H1 (cell line): ENCODE data around the gene RNF187. TPM values are rescaled to one million over a fixed set of nuclear protein-coding genes. Genes with fewer than 3 reads are reported as not detected.

ENCODE experiments used
- CTCF ChIA-PET: fragments of 300-600 bp; sonication (Branson Sonifier 250); formaldehyde crosslinking; loops from one replicate; lab custom pipeline; 2021; ENCODE audit not compliant: partially characterized antibody; lab: Charles Lee
- POLR2A ChIA-PET: fragments of 300-600 bp; sonication (Branson Sonifier 250); formaldehyde crosslinking; loops from one replicate; lab custom pipeline; 2021; ENCODE audit warnings: inconsistent platforms; ENCODE audit not compliant: partially characterized antibody; lab: Charles Lee
- DNase-seq, 2 experiments: peaks; one replicate each; pipeline versions ENCODE4 v3.0.0 to v3.0.0-alpha.2; 2010 to 2022; ENCODE audit warnings: low spot score in 2 of 2, low read depth in 1 of 2, mixed read lengths in 1 of 2
- FAIRE-seq: peaks from 2 replicates; lab custom pipeline; 2011; peaks lifted over from hg19 to GRCh38; lab: Jason Lieb, UNC
- H2AFZ ChIP-seq: 2 replicates; pipeline ENCODE4 v1.8.1; 2012; ENCODE audit warnings: low read length, inconsistent platforms
- H2AK5ac ChIP-seq: 2 replicates; pipeline ENCODE4 v1.6.1; 2013; ENCODE audit warnings: low read depth, low read length
- H2BK120ac ChIP-seq: replicated peaks from 2 replicates; pipeline ENCODE3; 2013; ENCODE audit warnings: low read depth, low read length, inconsistent platforms
- H2BK12ac ChIP-seq: 2 replicates; pipeline ENCODE4 v1.6.1; 2013; ENCODE audit warnings: low read depth, low read length
- H2BK15ac ChIP-seq: 2 replicates; pipeline ENCODE4 v1.6.1; 2013; ENCODE audit warnings: low read length
- H2BK20ac ChIP-seq: 2 replicates; pipeline ENCODE4 v1.6.1; 2013; ENCODE audit warnings: low read length
- H2BK5ac ChIP-seq: 2 replicates; pipeline ENCODE4 v1.6.1; 2013; ENCODE audit warnings: low read depth, low read length
- H3K14ac ChIP-seq: 2 replicates; pipeline ENCODE4 v1.6.1; 2013; ENCODE audit warnings: inconsistent platforms; ENCODE audit not compliant: insufficient read length
- H3K18ac ChIP-seq: 2 replicates; pipeline ENCODE4 v1.6.1; 2013; ENCODE audit warnings: low read length; ENCODE audit errors: extremely low read depth
- H3K23ac ChIP-seq: 2 replicates; pipeline ENCODE4 v1.6.1; 2013; ENCODE audit warnings: inconsistent platforms; ENCODE audit not compliant: insufficient read length
- H3K23me2 ChIP-seq: 2 replicates; pipeline ENCODE4 v1.6.1; 2013; ENCODE audit warnings: low read depth, low read length
- H3K27ac ChIP-seq: 2 replicates; pipeline ENCODE4 v1.6.1; 2011; ENCODE audit warnings: low read depth, low read length, inconsistent platforms
- H3K27me3 ChIP-seq, 4 experiments: replicated peaks in 1 of 4; 1 replicate in 1 of 4; 2 replicates in 3 of 4; pipeline versions ENCODE4 v1.6.1 to v1.8.1; 2011 to 2013; ENCODE audit warnings: low read length in 3 of 4, mild to moderate bottlenecking in 3 of 4, inconsistent platforms in 2 of 4, mixed read lengths in 2 of 4, moderate library complexity in 1 of 4; ENCODE audit not compliant: control insufficient read depth in 3 of 4, insufficient read depth in 3 of 4; ENCODE audit errors: extremely low read depth in 1 of 4
- H3K36me3 ChIP-seq, 4 experiments: 2 replicates each; pipeline versions ENCODE4 v1.6.1 to v1.8.1; 2011 to 2013; ENCODE audit warnings: mild to moderate bottlenecking in 4 of 4, low read length in 3 of 4, moderate library complexity in 2 of 4, control low read depth in 1 of 4, inconsistent platforms in 1 of 4; ENCODE audit not compliant: insufficient read depth in 4 of 4, control insufficient read depth in 2 of 4
- H3K4ac ChIP-seq: replicated peaks from 2 replicates; pipeline ENCODE3; 2013; ENCODE audit warnings: low read length, low read depth, mixed read lengths, inconsistent platforms; ENCODE audit not compliant: insufficient read length
- H3K4me1 ChIP-seq, 4 experiments: replicated peaks in 1 of 4; 1 replicate in 1 of 4; 2 replicates in 3 of 4; pipeline versions ENCODE4 v1.6.1 to v1.8.1; 2011 to 2013; ENCODE audit warnings: low read length in 3 of 4, inconsistent platforms in 2 of 4, mixed read lengths in 1 of 4; ENCODE audit not compliant: insufficient read depth in 4 of 4, control insufficient read depth in 3 of 4
- H3K4me2 ChIP-seq, 2 experiments: 2 replicates each; pipeline versions ENCODE4 v1.6.1 to v1.8.1; 2011 to 2013; ENCODE audit warnings: low read depth in 2 of 2, low read length in 2 of 2, control low read depth in 1 of 2, inconsistent platforms in 1 of 2, mild to moderate bottlenecking in 1 of 2; ENCODE audit not compliant: insufficient read depth in 1 of 2
- H3K4me3 ChIP-seq, 4 experiments: fragments of 200-600, 300-600 bp in 1 of 4; sonication (generic), shearing (Covaris generic), sonication (Bioruptor Twin) in 1 of 4; 2 replicates each; pipeline versions ENCODE4 v1.5.1 to v1.8.1; 2011 to 2016; ENCODE audit warnings: low read length in 4 of 4, low read depth in 3 of 4, control low read depth in 2 of 4, inconsistent platforms in 2 of 4, mild to moderate bottlenecking in 2 of 4, mixed read lengths in 1 of 4, moderate library complexity in 1 of 4; ENCODE audit not compliant: insufficient read depth in 2 of 4; ENCODE audit errors: extremely low read depth in 1 of 4
- H3K56ac ChIP-seq: replicated peaks from 2 replicates; pipeline ENCODE3; 2013; ENCODE audit warnings: low read depth, mild to moderate bottlenecking, mixed read lengths, low read length, inconsistent platforms; ENCODE audit not compliant: insufficient read length
- H3K79me1 ChIP-seq: 2 replicates; pipeline ENCODE4 v1.6.1; 2013; ENCODE audit warnings: low read depth, low read length, control low read depth
- H3K79me2 ChIP-seq, 2 experiments: 2 replicates each; pipeline versions ENCODE4 v1.6.1 to v1.8.1; 2012 to 2013; ENCODE audit warnings: low read length in 2 of 2, mild to moderate bottlenecking in 2 of 2, inconsistent platforms in 1 of 2; ENCODE audit not compliant: insufficient read depth in 2 of 2, control insufficient read depth in 1 of 2
- H3K9ac ChIP-seq, 4 experiments: replicated peaks in 1 of 4; 1 replicate in 1 of 4; 2 replicates in 3 of 4; pipeline versions ENCODE4 v1.6.1 to v1.8.1; 2011 to 2013; ENCODE audit warnings: low read depth in 3 of 4, low read length in 3 of 4, control low read depth in 2 of 4, mild to moderate bottlenecking in 2 of 4, moderate library complexity in 2 of 4, inconsistent platforms in 1 of 4; ENCODE audit errors: extremely low read depth in 1 of 4
- H3K9me3 ChIP-seq, 2 experiments: 2 replicates each; pipeline versions ENCODE4 v1.6.1 to v1.8.1; 2012 to 2013; ENCODE audit warnings: mild to moderate bottlenecking in 2 of 2, moderate library complexity in 2 of 2, control low read depth in 1 of 2, inconsistent platforms in 1 of 2, low read depth in 1 of 2, low read length in 1 of 2, mixed read lengths in 1 of 2; ENCODE audit not compliant: insufficient read depth in 2 of 2
- H4K20me1 ChIP-seq, 2 experiments: replicated peaks in 1 of 2; 2 replicates each; pipeline versions ENCODE3 to v1.8.1; 2011 to 2013; ENCODE audit warnings: inconsistent platforms in 2 of 2, low read length in 2 of 2, mild to moderate bottlenecking in 1 of 2; ENCODE audit not compliant: insufficient read depth in 2 of 2, control insufficient read depth in 1 of 2
- H4K5ac ChIP-seq: 2 replicates; pipeline ENCODE4 v1.6.1; 2013; ENCODE audit warnings: low read length, low read depth, mixed read lengths, inconsistent platforms; ENCODE audit not compliant: insufficient read length
- H4K8ac ChIP-seq: 2 replicates; pipeline ENCODE4 v1.8.0; 2013; ENCODE audit warnings: mild to moderate bottlenecking, moderate library complexity, low read length, inconsistent platforms; ENCODE audit not compliant: insufficient read depth; ENCODE audit errors: extremely low read depth
- H4K91ac ChIP-seq: replicated peaks from 2 replicates; pipeline ENCODE3; 2013; ENCODE audit warnings: low read length, mixed read lengths, inconsistent platforms; ENCODE audit not compliant: insufficient read length
- ASH2L ChIP-seq: fragments of 200-600, 300-600 bp; sonication (generic); IDR thresholded peaks from one replicate; pipeline ENCODE4 v1.7.1; 2017; ENCODE audit warnings: low read length
- BRCA1 ChIP-seq: IDR thresholded peaks from 2 replicates; pipeline ENCODE4 v1.6.1; 2012; ENCODE audit warnings: low read depth, low read length, improper control_type of control experiment
- CREB1 ChIP-seq: IDR thresholded peaks from 2 replicates; pipeline ENCODE4 v1.6.1; 2012; ENCODE audit warnings: inconsistent platforms
- EP300 ChIP-seq, 2 experiments: IDR thresholded peaks; 1 replicate in 1 of 2; 2 replicates in 1 of 2; pipeline ENCODE4 v1.6.1; 2011 to 2012; ENCODE audit warnings: low read depth in 2 of 2, low read length in 2 of 2, mild to moderate bottlenecking in 2 of 2, borderline replicate concordance in 1 of 2, inconsistent platforms in 1 of 2, moderate library complexity in 1 of 2
- HDAC6 ChIP-seq: IDR thresholded peaks from one replicate; pipeline ENCODE4 v1.7.1; 2012; ENCODE audit warnings: low read depth, mild to moderate bottlenecking, inconsistent platforms, low read length, moderate library complexity
- KDM1A ChIP-seq: fragments of 200-600, 300-600 bp; sonication (generic); IDR thresholded peaks from 2 replicates; pipeline ENCODE4 v1.7.1; 2016; ENCODE audit warnings: mild to moderate bottlenecking, low read length, borderline replicate concordance
- NRF1 ChIP-seq: IDR thresholded peaks from 2 replicates; pipeline ENCODE4 v1.6.1; 2011; ENCODE audit warnings: mild to moderate bottlenecking, low read depth, low read length, improper control_type of control experiment
- POLR2AphosphoS5 ChIP-seq: IDR thresholded peaks from 2 replicates; pipeline ENCODE4 v1.6.1; 2011; ENCODE audit warnings: low read depth, low read length
- SAP30 ChIP-seq: fragments of 300-600 bp; sonication (generic); IDR thresholded peaks from 2 replicates; pipeline ENCODE4 v1.7.1; 2012; ENCODE audit warnings: low read length, moderate library complexity, mild to moderate bottlenecking, inconsistent platforms; ENCODE audit not compliant: insufficient read depth, insufficient replicate concordance
- SIX5 ChIP-seq: IDR thresholded peaks from 2 replicates; pipeline ENCODE4 v1.6.1; 2011; ENCODE audit warnings: mild to moderate bottlenecking, low read depth, low read length
- SP2 ChIP-seq: IDR thresholded peaks from 2 replicates; pipeline ENCODE4 v1.6.1; 2012; ENCODE audit warnings: mild to moderate bottlenecking, low read length, inconsistent platforms
- SP4 ChIP-seq: IDR thresholded peaks from 2 replicates; pipeline ENCODE4 v1.6.1; 2012; ENCODE audit warnings: low read length, inconsistent platforms
- TBP ChIP-seq: IDR thresholded peaks from 2 replicates; pipeline ENCODE4 v1.6.1; 2011; ENCODE audit warnings: low read depth, low read length, improper control_type of control experiment
- WGBS, 2 experiments: shearing (Covaris generic) in 1 of 2; methylation state at CpG; one replicate each; pipeline versions ENCODE4 v1.1.6 to v1.1.7; 2013 to 2015; ENCODE audit warnings: low lambda C conversion rate in 2 of 2, mixed read lengths in 2 of 2, inconsistent platforms in 1 of 2, low coverage in 1 of 2, missing lambda C conversion rate in 1 of 2; ENCODE audit not compliant: insufficient replicate concordance in 2 of 2, insufficient coverage in 1 of 2, insufficient read length in 1 of 2; ENCODE audit errors: extremely low coverage in 1 of 2, missing lambda C conversion rate in 1 of 2; 5-methylcytosine and 5-hydroxymethylcytosine counted together
- polyA plus RNA-seq, 7 experiments: library from polyadenylated mRNA; depleted of rRNA in 3 of 7; stranded (reverse) in 5 of 7; unstranded in 2 of 7; fragments of >200 nt in 5 of 7; fragments of 200-250 nt in 2 of 7; gene quantifications; 1 replicate in 5 of 7; 2 replicates in 1 of 7; 4 replicates in 1 of 7; pipeline versions ENCODE4 v1.2.1 to v1.2.3, GENCODE V29; 2011 to 2013; ENCODE audit warnings: missing spikeins in 2 of 7, mixed read lengths in 2 of 7
- total RNA-seq: library from RNA; stranded (reverse); fragmentation: NEBNext Ultra II Directional; extraction: Animal tissue kit (Norgen Biotek cat#: 25700); gene quantifications from 2 replicates; pipeline ENCODE4 v1.2.1, GENCODE V29; 2021

Gene RNF187
- total and polyA plus RNA-seq, 2 of the 8 experiments (the other 6 are each of a cell fraction or from before 2014, with no cell fraction given): 47.0 to 113 TPM

GRCh38 chr1:228497206-228497605 lies 10.0 kb downstream of the RNF187 start:
- ChIA-PET POLR2A (interaction anchor here (0.9 to 2.2 kb wide), 9 partner anchors 8 to 104 kb away, joined by 3 to 12 read pairs (median 4); partner anchors contain the start of gene RNF187), CTCF (interaction anchor here (1.2 to 1.8 kb wide), 2 partner anchors 17 to 59 kb away, joined by 3 to 11 read pairs; no protein-coding TSS in a partner anchor)
- Histone ChIP-seq H2AK5ac (no peak overlapping the region), H3K56ac (no peak overlapping the region), H3K18ac (no peak overlapping the region), H3K14ac (no peak overlapping the region), H3K79me1 (no peaks in the 10 kb centered on the region), H2BK20ac (no peak overlapping the region), H3K4me3 (no peak overlapping the region), H3K27ac (no peak overlapping the region), H3K27me3 (peaks cover 0 to 24% (median 17%) of the 10 kb centered on the region in 4 experiments; a peak in 6 of 7 replicates), H3K4ac (no peak overlapping the region), H3K23me2 (no peaks in the 10 kb centered on the region), H2BK12ac (no peak overlapping the region), H4K91ac (no peak overlapping the region), H3K4me2 (no peak overlapping the region), H2BK15ac (no peak overlapping the region), H2BK5ac (no peak overlapping the region), H4K8ac (no peak overlapping the region), H3K4me1 (peaks cover 0 to 4% (median 2%) of the 10 kb centered on the region in 4 experiments; a peak in 4 of 7 replicates), H3K23ac (no peak overlapping the region), H2AFZ (no peak overlapping the region), H2BK120ac (no peak overlapping the region), H4K5ac (no peak overlapping the region), H3K9me3 (no peaks in the 10 kb centered on the region), H3K36me3 (peaks cover 0 to 10% (median 7%) of the 10 kb centered on the region in 4 experiments; a peak in 4 of 8 replicates), H3K9ac (no peak overlapping the region), H4K20me1 (peaks cover 0 to 12% of the 10 kb centered on the region in 2 experiments), H3K79me2 (no peaks in the 10 kb centered on the region)
- WGBS, 2 experiments: 86% methylated on average over 5 of the region's 5 CpGs; no CpG with 5 or more reads in 1 of the 2 experiments
- FAIRE-seq (no peak), DNase-seq (peak in 1 of 2 experiments; percentile 39)
- TF ChIP-seq SP2: no peak
- no peak for TF ChIP-seq HDAC6
- TF ChIP-seq CREB1: no peak
- no peak for TF ChIP-seq ASH2L
- no peak for TF ChIP-seq NRF1
- TF ChIP-seq EP300 (IDR thresholded peaks at IDR 0.05; ENCODE audit: borderline replicate concordance in 1 of 2, low read depth in 2 of 2, low read length in 2 of 2): no peak
- no peak for TF ChIP-seq POLR2AphosphoS5
- no peak for TF ChIP-seq BRCA1
- no peak for TF ChIP-seq TBP
- TF ChIP-seq SAP30: no peak
- no peak for TF ChIP-seq SIX5
- TF ChIP-seq KDM1A: no peak
- TF ChIP-seq SP4: no peak
